Lower leg skin (tissue), 4 donors: ENCODE results near the gene CHST9. TPM values are rescaled to one million over a fixed set of nuclear protein-coding genes. Genes with fewer than 3 reads are reported as not detected.

Source experiments
- DNase-seq, 2 donors: peaks; one replicate each; pipeline ENCODE4 v3.0.0-alpha.2; 2019; ENCODE audit warnings: low spot score in 2 of 2
- H3K4me3 ChIP-seq: fragments of 200-600 bp; sonication (generic); 2 replicates; pipeline ENCODE4 v1.5.1; 2017; ENCODE audit warnings: mild to moderate bottlenecking, low read depth; ENCODE audit not compliant: poor library complexity, severe bottlenecking
- POLR2A ChIP-seq, 2 donors: fragments of 450-650 bp; IDR thresholded peaks; one replicate each; pipeline ENCODE4 v1.6.1; 2016 to 2017; ENCODE audit warnings: antibody characterized with exemption in 2 of 2, mild to moderate bottlenecking in 1 of 2, moderate library complexity in 1 of 2
- WGBS, 2 donors: methylation state at CpG; one replicate each; pipeline ENCODE4 v1.1.5; 2018; 5-methylcytosine and 5-hydroxymethylcytosine counted together
- intact Hi-C: fragments of 100-400 bp; cut with DNase I; formaldehyde crosslinking; loops from one replicate; pipeline ENCODE4 v1.15.0; 2023; ENCODE audit warnings: low total_unique reads
- total RNA-seq, 4 donors: library from RNA; depleted of rRNA; stranded (reverse); fragments of >200 nt; gene quantifications; one replicate each; pipeline ENCODE4 v1.1.0, GENCODE V29; 2016
- TF ChIP-seq, protein P1 (sequence below), 3 donors: fragments of 450-650 bp; IDR thresholded peaks; one replicate each; pipeline ENCODE4 v1.5.1; 2016; ENCODE audit warnings: antibody characterized with exemption in 3 of 3, mild to moderate bottlenecking in 3 of 3, moderate library complexity in 2 of 3

The CHST9 gene
- total RNA-seq, 4 donors from 2014 or later = 0.06 to 0.20 (median 0.08) TPM; not detected in 1

- no peak overlapping the region for H3K4me3 ChIP-seq
- TF ChIP-seq, protein P1, sequence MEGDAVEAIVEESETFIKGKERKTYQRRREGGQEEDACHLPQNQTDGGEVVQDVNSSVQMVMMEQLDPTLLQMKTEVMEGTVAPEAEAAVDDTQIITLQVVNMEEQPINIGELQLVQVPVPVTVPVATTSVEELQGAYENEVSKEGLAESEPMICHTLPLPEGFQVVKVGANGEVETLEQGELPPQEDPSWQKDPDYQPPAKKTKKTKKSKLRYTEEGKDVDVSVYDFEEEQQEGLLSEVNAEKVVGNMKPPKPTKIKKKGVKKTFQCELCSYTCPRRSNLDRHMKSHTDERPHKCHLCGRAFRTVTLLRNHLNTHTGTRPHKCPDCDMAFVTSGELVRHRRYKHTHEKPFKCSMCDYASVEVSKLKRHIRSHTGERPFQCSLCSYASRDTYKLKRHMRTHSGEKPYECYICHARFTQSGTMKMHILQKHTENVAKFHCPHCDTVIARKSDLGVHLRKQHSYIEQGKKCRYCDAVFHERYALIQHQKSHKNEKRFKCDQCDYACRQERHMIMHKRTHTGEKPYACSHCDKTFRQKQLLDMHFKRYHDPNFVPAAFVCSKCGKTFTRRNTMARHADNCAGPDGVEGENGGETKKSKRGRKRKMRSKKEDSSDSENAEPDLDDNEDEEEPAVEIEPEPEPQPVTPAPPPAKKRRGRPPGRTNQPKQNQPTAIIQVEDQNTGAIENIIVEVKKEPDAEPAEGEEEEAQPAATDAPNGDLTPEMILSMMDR (IDR thresholded peaks at IDR 0.05) = no peak
- TF ChIP-seq POLR2A (IDR thresholded peaks at IDR 0.05) = no peak
- no peak for DNase-seq
- 72 to 74% methylated on average over 4 of the region's 4 CpGs for WGBS, 2 donors
- intact Hi-C loops = loop anchor here (5.0 kb wide), 1 partner anchor 1890 kb away; no protein-coding TSS in a partner anchor
Measured at GRCh38 chr18:26867471-26867870, 317.6 kb downstream of the CHST9 start.

GRCh38 chr18:26865557-26865956 lies 319.6 kb downstream of the CHST9 start, which contains the start of gene AQP4:
Gene AQP4 (minus strand): TSS chr18:26865707. CDS start chr18:26865689, 18 bp downstream.
- no peak for TF ChIP-seq POLR2A (IDR thresholded peaks at IDR 0.05)
- TF ChIP-seq, protein P1 (IDR thresholded peaks at IDR 0.05) = no peak
- 46 to 55% methylated on average over 5 of the region's 5 CpGs for WGBS, 2 donors
- intact Hi-C loops = loop anchor here (5.0 kb wide), 1 partner anchor 1888 kb away; no protein-coding TSS in a partner anchor
- no peak for DNase-seq
- no peak within 1 kb of the TSS for H3K4me3 ChIP-seq

GRCh38 chr18:26864658-26865057 lies 320.4 kb downstream of the CHST9 start:
- H3K4me3 ChIP-seq = no peak overlapping the region
- intact Hi-C loops = loop anchor here (5.0 kb wide), 1 partner anchor 1887 kb away; no protein-coding TSS in a partner anchor
- WGBS, 2 donors = 77 to 78% methylated on average over 7 of the region's 7 CpGs
- TF ChIP-seq, protein P1 (IDR thresholded peaks at IDR 0.05) = no peak
- no peak for TF ChIP-seq POLR2A (IDR thresholded peaks at IDR 0.05)
- no peak for DNase-seq

- DNase-seq = no peak
- no peak overlapping the region for H3K4me3 ChIP-seq
- TF ChIP-seq, protein P1 (IDR thresholded peaks at IDR 0.05) = no peak
- no peak for TF ChIP-seq POLR2A (IDR thresholded peaks at IDR 0.05)
- 40 to 43% methylated on average over 9 of the region's 9 CpGs for WGBS, 2 donors
- intact Hi-C loops = no loop called here
Measured at GRCh38 chr18:26863921-26864497, 321.1 kb downstream of the CHST9 start.

GRCh38 chr18:26863122-26863879 lies 321.8 kb downstream of the CHST9 start:
- H3K4me3 ChIP-seq = no peak overlapping the region
- peak in 1 of 2 donors; percentile 24 for DNase-seq
- 3 to 6% methylated on average over 21 to 36 of the region's 40 CpGs for WGBS, 2 donors
- TF ChIP-seq POLR2A (IDR thresholded peaks at IDR 0.05) = no peak
- TF ChIP-seq, protein P1 (IDR thresholded peaks at IDR 0.05) = no peak
- intact Hi-C loops = no loop called here
